Heart left ventricle (tissue), 16 donors: Measurements from ENCODE around the gene CST1. TPM values are rescaled to one million over a fixed set of nuclear protein-coding genes. Genes with fewer than 3 reads are reported as not detected.

Experiments used
- ATAC-seq, 4 donors: fragments of 200-7000 bp; cut with Tn5 transposase; one replicate each; pipeline ENCODE4 v1.9.1; 2020 to 2022; ENCODE audit warnings: moderate library complexity in 4 of 4, mild to moderate bottlenecking in 3 of 4, moderate number of reproducible peaks in 1 of 4
- DNase-seq, 5 donors: peaks; one replicate each; pipeline ENCODE4 v3.0.0-alpha.2; 2020
- H3K27ac ChIP-seq, 12 donors: fragments of 200-600 bp; sonication (generic) in 4 of 12; one replicate each; pipeline versions ENCODE4 v1.5.0 to v1.8.0; 2016 to 2022; ENCODE audit warnings: mild to moderate bottlenecking in 2 of 12
- H3K27me3 ChIP-seq, 9 donors: fragments of 200-600 bp; sonication (generic) in 2 of 9; one replicate each; pipeline versions ENCODE4 v1.5.1 to v1.8.0; 2016 to 2022; ENCODE audit warnings: mild to moderate bottlenecking in 3 of 9
- H3K36me3 ChIP-seq, 9 donors: fragments of 200-600 bp; sonication (generic) in 2 of 9; one replicate each; pipeline versions ENCODE4 v1.5.0 to v1.8.0; 2018 to 2022; ENCODE audit warnings: mild to moderate bottlenecking in 2 of 9
- H3K4me1 ChIP-seq, 12 donors: fragments of 200-600 bp; sonication (generic) in 4 of 12; one replicate each; pipeline versions ENCODE4 v1.5.0 to v1.8.0; 2016 to 2022; ENCODE audit warnings: mild to moderate bottlenecking in 3 of 12
- H3K4me3 ChIP-seq, 12 donors: fragments of 200-600 bp; sonication (generic) in 4 of 12; one replicate each; pipeline versions ENCODE4 v1.5.0 to v1.8.0; 2017 to 2022; ENCODE audit warnings: mild to moderate bottlenecking in 9 of 12, moderate library complexity in 4 of 12
- H3K9me3 ChIP-seq, 12 donors: fragments of 200-600 bp; sonication (generic) in 4 of 12; one replicate each; pipeline versions ENCODE4 v1.5.0 to v1.8.0; 2016 to 2022; ENCODE audit warnings: mild to moderate bottlenecking in 1 of 12
- CTCF ChIP-seq, 12 donors: fragments of 200-600 bp; sonication (generic) in 4 of 12; IDR thresholded peaks; one replicate each; pipeline versions ENCODE4 v1.5.0 to v1.8.0; 2018 to 2022; ENCODE audit warnings: antibody characterized with exemption in 12 of 12, mild to moderate bottlenecking in 5 of 12
- POLR2A ChIP-seq, 2 donors: fragments of 450-650 bp; IDR thresholded peaks; one replicate each; pipeline ENCODE4 v1.6.1; 2017; ENCODE audit warnings: antibody characterized with exemption in 2 of 2, mild to moderate bottlenecking in 2 of 2, moderate library complexity in 2 of 2
- WGBS, 4 donors: extraction: QIAGEN DNeasy Blood & Tissue Kit in 2 of 4; methylation state at CpG; one replicate each; pipeline versions ENCODE4 v1.1.5 to v1.1.7; 2013 to 2018; 5-methylcytosine and 5-hydroxymethylcytosine counted together
- intact Hi-C, 10 donors: fragments of 100-400 bp; cut with DNase I; formaldehyde crosslinking; loops; one replicate each; pipeline versions ENCODE4 v1.11.1 to v1.14.2; 2022
- polyA plus RNA-seq, 2 donors: library from polyadenylated mRNA; stranded (reverse); fragments of 200-250 nt; gene quantifications; one replicate each; pipeline ENCODE4 v1.2.3, GENCODE V29; 2013
- total RNA-seq, 9 donors: library from RNA; depleted of rRNA in 2 of 9; stranded (reverse); fragments of >200 nt in 2 of 9; fragmentation: NEBNext Ultra II Directional in 3 of 9; extraction: Animal tissue kit (Norgen Biotek cat#: 25700) in 3 of 9; gene quantifications; one replicate each; pipeline versions ENCODE4 v1.1.0 to v1.2.4, GENCODE V29; 2016 to 2023
- donor health status: ischemic (EF 13 %, LVEDD 7.1; RV severe dilation, severe dysfunction).
- donor health status: healthy with polysubstance abuse.
- donor health status: DM: no; HTN: yes; CAD: no.
- donor health status: DM: no; HTN: no; CAD: no.
- donor health status: ischemic (EF 25% LVEDD 6.9; RV normal size, moderate dysfunction).
- donor health status: ischemic (EF 25% LVEDD 5.7; RV mildly dilated, moderate dysfunction).
- donor health status: healthy.
- donor health status: DM: yes; HTN: yes; CAD: no.
- donor health status: ischemic (EF 35%, LVEDD 5.7; RV mildly dilated, moderate dysfunction).
- donor health status: nonischemic (EF 11% LVEDD 7.7; RV severe dilation, severe dysfunction).
- donor health status: DM: yes; HTN: yes; CAD: no.
- donor health status: PGD.
- donor health status: ischemic (EF 29% LVEDD 5.4; RV normal size, mild dysfunction).
- donor health status: nonischemic (EF 23%, LVEDD 6.1; RV moderate dilation, normal function).

The CST1 gene
- total and polyA plus RNA-seq, 11 donors: not detected

GRCh38 chr20:23705895-23706294 lies 44.8 kb downstream of the CST1 start:
- intact Hi-C loops: no loop called here
- Histone ChIP-seq H3K4me3 (no peak overlapping the region), H3K4me1 (no peaks in the 10 kb centered on the region), H3K9me3 (peaks cover 0 to 6% (median 0%) of the 10 kb centered on the region in 12 donors), H3K27ac (no peak overlapping the region), H3K36me3 (no peaks in the 10 kb centered on the region), H3K27me3 (no peaks in the 10 kb centered on the region)
- no peak for TF ChIP-seq CTCF (IDR thresholded peaks at IDR 0.05)
- no peak for TF ChIP-seq POLR2A (IDR thresholded peaks at IDR 0.05)
- whole genome bisulfite sequencing, 4 donors: 95 to 99% (median 97%) methylated on average over 1 of the region's 1 CpG
- DNase-seq: no peak
- no peak for ATAC-seq

GRCh38 chr20:23702021-23702420 lies 48.7 kb downstream of the CST1 start:
- H3K27ac ChIP-seq: no peak overlapping the region
- no peak for ATAC-seq
- no peak for TF ChIP-seq POLR2A (IDR thresholded peaks at IDR 0.05)
- no peak for TF ChIP-seq CTCF (IDR thresholded peaks at IDR 0.05)

GRCh38 chr20:23700931-23701330 lies 49.8 kb downstream of the CST1 start:
- Histone ChIP-seq H3K27me3 (no peaks in the 10 kb centered on the region), H3K4me1 (no peaks in the 10 kb centered on the region), H3K36me3 (no peaks in the 10 kb centered on the region), H3K4me3 (no peak overlapping the region), H3K27ac (no peak overlapping the region), H3K9me3 (peaks cover 0 to 6% (median 0%) of the 10 kb centered on the region in 12 donors)
- ATAC-seq (no peak), DNase-seq (no peak)
- TF ChIP-seq POLR2A (IDR thresholded peaks at IDR 0.05): no peak
- TF ChIP-seq CTCF (IDR thresholded peaks at IDR 0.05): no peak
- intact Hi-C loops: no loop called here
- 63 to 87% (median 74%) methylated on average over 3 of the region's 3 CpGs for WGBS, 4 donors

More at GRCh38 chr20:23702021-23702420, 48.7 kb downstream of the CST1 start:
- H3K4me1 ChIP-seq: no peaks in the 10 kb centered on the region
- H3K27me3 ChIP-seq: no peaks in the 10 kb centered on the region
- peaks cover 0 to 6% (median 0%) of the 10 kb centered on the region in 12 donors for H3K9me3 ChIP-seq
- WGBS, 4 donors: 84 to 90% (median 86%) methylated on average over 4 of the region's 4 CpGs
- no peak for DNase-seq
- intact Hi-C loops: no loop called here
- H3K36me3 ChIP-seq: no peaks in the 10 kb centered on the region
- no peak overlapping the region for H3K4me3 ChIP-seq

- intact Hi-C loops: no loop called here
- no peaks in the 10 kb centered on the region for H3K36me3 ChIP-seq
- ATAC-seq (no peak), DNase-seq (no peak)
- 0 to 62% (median 44%) methylated on average over 1 of the region's 1 CpG for WGBS, 4 donors
- no peak overlapping the region for H3K4me3 ChIP-seq
- H3K27ac ChIP-seq: no peak overlapping the region
- H3K27me3 ChIP-seq: no peaks in the 10 kb centered on the region
- H3K9me3 ChIP-seq: peaks cover 0 to 6% (median 0%) of the 10 kb centered on the region in 12 donors
- H3K4me1 ChIP-seq: peaks cover 0 to 9% (median 3%) of the 10 kb centered on the region in 12 donors
- TF ChIP-seq POLR2A (IDR thresholded peaks at IDR 0.05): no peak
- no peak for TF ChIP-seq CTCF (IDR thresholded peaks at IDR 0.05)
Observed at GRCh38 chr20:23697947-23698346, 52.8 kb downstream of the CST1 start.

Other genes with a start within 250 kb of the CST1 start
- gene CST9L, start 182.5 kb downstream of the CST1 start, total RNA-seq: not detected
- gene CST9L, start 182.5 kb downstream of the CST1 start, polyA plus RNA-seq: not detected
- gene CST9, start 145.0 kb downstream of the CST1 start, total RNA-seq: not detected
- not detected for gene CST9, start 145.0 kb downstream of the CST1 start, polyA plus RNA-seq
- 1,000 to 10,000 TPM in 3 of 9 donors, 100 to 1,000 TPM in 6; 482 to 1,194 (median 708) TPM for gene CST3, start 113.0 kb downstream of the CST1 start, total RNA-seq
- gene CST3, start 113.0 kb downstream of the CST1 start, polyA plus RNA-seq: 100 to 1,000 TPM; 240 to 611 TPM
- not detected for gene CST4, start 61.9 kb downstream of the CST1 start, total RNA-seq
- gene CST4, start 61.9 kb downstream of the CST1 start, polyA plus RNA-seq: not detected
- under 1 TPM in 2 of 9 donors, not detected in 7; 0.37 to 0.56 TPM for gene CST2, start 75.8 kb upstream of the CST1 start, total RNA-seq
- gene CST2, start 75.8 kb upstream of the CST1 start, polyA plus RNA-seq: not detected
- not detected for gene CST5, start 128.8 kb upstream of the CST1 start, total RNA-seq
- not detected for gene CST5, start 128.8 kb upstream of the CST1 start, polyA plus RNA-seq
- not detected for gene GGTLC1, start 237.8 kb upstream of the CST1 start, total RNA-seq
- gene GGTLC1, start 237.8 kb upstream of the CST1 start, polyA plus RNA-seq: not detected